ENCODE measurements around the gene TIGD7.

Gene TIGD7

DNA sequence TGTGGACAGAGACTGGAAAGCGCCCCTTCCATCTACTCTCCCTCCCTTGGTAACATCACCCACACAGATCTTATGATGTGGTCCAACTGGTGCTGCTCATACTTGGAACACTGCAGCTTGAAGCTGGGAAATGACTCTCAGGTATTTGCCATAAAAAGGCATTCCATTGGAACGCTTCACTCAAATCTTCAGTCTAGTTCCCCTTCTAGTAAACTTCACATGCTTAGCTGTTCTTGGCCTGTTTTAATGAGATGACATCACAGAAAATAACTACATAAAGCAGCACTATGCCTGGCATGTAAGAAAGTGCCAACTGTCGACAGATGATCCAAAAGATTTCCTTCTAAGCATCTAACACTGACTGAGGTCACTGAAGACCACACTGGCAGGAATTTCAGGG, 12.6 kb downstream of the TIGD7 start:
- TF ChIP-seq TCF4 (CRISPR knock-in tag; IDR thresholded peaks at IDR 0.05; ENCODE audit: borderline replicate concordance) (no peak), ISL1 (CRISPR knock-in tag; IDR thresholded peaks at IDR 0.05) (no peak), BACH2 (CRISPR knock-in tag; IDR thresholded peaks at IDR 0.05; ENCODE audit: borderline replicate concordance) (no peak), ZNF70 (CRISPR knock-in tag; IDR thresholded peaks at IDR 0.05) (no peak), TOX (CRISPR knock-in tag; IDR thresholded peaks at IDR 0.05; ENCODE audit: borderline replicate concordance) (no peak), ZC3H10 (CRISPR knock-in tag; IDR thresholded peaks at IDR 0.05) (no peak), ARNTL (CRISPR knock-in tag; IDR thresholded peaks at IDR 0.05; ENCODE audit: borderline replicate concordance, low read depth) (no peak), SNAI2 (CRISPR knock-in tag; IDR thresholded peaks at IDR 0.05) (no peak), ZFP30 (CRISPR knock-in tag; IDR thresholded peaks at IDR 0.05) (no peak), GLIS3 (CRISPR knock-in tag; IDR thresholded peaks at IDR 0.05) (no peak), ZFP3 (CRISPR knock-in tag; IDR thresholded peaks at IDR 0.05) (no peak), CSDC2 (CRISPR knock-in tag; IDR thresholded peaks at IDR 0.05) (no peak), RARB (CRISPR knock-in tag; IDR thresholded peaks at IDR 0.05) (no peak), OSR1 (CRISPR knock-in tag; IDR thresholded peaks at IDR 0.05) (no peak)
- TF ChIP-seq, protein P1, sequence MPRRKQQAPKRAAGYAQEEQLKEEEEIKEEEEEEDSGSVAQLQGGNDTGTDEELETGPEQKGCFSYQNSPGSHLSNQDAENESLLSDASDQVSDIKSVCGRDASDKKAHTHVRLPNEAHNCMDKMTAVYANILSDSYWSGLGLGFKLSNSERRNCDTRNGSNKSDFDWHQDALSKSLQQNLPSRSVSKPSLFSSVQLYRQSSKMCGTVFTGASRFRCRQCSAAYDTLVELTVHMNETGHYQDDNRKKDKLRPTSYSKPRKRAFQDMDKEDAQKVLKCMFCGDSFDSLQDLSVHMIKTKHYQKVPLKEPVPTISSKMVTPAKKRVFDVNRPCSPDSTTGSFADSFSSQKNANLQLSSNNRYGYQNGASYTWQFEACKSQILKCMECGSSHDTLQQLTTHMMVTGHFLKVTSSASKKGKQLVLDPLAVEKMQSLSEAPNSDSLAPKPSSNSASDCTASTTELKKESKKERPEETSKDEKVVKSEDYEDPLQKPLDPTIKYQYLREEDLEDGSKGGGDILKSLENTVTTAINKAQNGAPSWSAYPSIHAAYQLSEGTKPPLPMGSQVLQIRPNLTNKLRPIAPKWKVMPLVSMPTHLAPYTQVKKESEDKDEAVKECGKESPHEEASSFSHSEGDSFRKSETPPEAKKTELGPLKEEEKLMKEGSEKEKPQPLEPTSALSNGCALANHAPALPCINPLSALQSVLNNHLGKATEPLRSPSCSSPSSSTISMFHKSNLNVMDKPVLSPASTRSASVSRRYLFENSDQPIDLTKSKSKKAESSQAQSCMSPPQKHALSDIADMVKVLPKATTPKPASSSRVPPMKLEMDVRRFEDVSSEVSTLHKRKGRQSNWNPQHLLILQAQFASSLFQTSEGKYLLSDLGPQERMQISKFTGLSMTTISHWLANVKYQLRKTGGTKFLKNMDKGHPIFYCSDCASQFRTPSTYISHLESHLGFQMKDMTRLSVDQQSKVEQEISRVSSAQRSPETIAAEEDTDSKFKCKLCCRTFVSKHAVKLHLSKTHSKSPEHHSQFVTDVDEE (CRISPR knock-in tag; IDR thresholded peaks at IDR 0.05), result no peak
- TF ChIP-seq, protein P2, sequence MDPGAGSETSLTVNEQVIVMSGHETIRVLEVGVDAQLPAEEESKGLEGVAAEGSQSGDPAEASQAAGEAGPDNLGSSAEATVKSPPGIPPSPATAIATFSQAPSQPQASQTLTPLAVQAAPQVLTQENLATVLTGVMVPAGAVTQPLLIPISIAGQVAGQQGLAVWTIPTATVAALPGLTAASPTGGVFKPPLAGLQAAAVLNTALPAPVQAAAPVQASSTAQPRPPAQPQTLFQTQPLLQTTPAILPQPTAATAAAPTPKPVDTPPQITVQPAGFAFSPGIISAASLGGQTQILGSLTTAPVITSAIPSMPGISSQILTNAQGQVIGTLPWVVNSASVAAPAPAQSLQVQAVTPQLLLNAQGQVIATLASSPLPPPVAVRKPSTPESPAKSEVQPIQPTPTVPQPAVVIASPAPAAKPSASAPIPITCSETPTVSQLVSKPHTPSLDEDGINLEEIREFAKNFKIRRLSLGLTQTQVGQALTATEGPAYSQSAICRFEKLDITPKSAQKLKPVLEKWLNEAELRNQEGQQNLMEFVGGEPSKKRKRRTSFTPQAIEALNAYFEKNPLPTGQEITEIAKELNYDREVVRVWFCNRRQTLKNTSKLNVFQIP (CRISPR knock-in tag; IDR thresholded peaks at IDR 0.05; ENCODE audit: borderline replicate concordance, low read depth), result no peak
- TF ChIP-seq, protein P3, sequence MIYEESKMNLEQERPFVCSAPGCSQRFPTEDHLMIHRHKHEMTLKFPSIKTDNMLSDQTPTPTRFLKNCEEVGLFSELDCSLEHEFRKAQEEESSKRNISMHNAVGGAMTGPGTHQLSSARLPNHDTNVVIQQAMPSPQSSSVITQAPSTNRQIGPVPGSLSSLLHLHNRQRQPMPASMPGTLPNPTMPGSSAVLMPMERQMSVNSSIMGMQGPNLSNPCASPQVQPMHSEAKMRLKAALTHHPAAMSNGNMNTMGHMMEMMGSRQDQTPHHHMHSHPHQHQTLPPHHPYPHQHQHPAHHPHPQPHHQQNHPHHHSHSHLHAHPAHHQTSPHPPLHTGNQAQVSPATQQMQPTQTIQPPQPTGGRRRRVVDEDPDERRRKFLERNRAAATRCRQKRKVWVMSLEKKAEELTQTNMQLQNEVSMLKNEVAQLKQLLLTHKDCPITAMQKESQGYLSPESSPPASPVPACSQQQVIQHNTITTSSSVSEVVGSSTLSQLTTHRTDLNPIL (CRISPR knock-in tag; IDR thresholded peaks at IDR 0.05; ENCODE audit: low read depth), result no peak
- no peak for ATAC-seq

DNA sequence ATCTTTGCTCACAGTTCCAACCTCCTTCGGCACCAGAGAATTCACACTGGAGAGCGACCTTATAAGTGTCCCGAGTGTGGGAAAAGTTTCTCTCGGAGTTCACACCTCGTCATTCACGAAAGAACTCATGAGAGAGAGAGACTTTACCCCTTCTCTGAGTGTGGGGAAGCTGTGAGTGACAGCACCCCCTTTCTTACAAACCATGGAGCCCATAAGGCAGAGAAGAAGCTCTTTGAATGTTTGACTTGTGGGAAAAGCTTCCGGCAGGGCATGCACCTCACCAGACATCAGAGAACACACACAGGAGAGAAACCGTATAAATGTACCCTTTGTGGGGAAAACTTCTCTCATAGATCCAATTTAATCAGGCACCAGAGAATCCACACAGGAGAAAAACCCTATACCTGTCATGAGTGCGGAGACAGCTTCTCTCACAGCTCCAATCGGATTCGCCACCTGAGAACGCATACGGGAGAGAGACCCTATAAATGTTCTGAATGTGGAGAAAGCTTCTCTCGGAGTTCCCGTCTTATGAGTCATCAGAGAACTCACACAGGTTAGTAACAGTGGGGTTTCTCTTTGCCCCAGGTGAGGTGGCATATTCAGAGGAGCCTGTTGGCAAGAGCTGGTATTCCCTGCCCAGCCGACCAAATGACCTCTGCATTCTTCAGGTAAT, 15.1 kb downstream of the TIGD7 start:
- ATAC-seq, result no peak
- no peak for TF ChIP-seq CSDC2 (CRISPR knock-in tag; IDR thresholded peaks at IDR 0.05)
- TF ChIP-seq, protein P4, sequence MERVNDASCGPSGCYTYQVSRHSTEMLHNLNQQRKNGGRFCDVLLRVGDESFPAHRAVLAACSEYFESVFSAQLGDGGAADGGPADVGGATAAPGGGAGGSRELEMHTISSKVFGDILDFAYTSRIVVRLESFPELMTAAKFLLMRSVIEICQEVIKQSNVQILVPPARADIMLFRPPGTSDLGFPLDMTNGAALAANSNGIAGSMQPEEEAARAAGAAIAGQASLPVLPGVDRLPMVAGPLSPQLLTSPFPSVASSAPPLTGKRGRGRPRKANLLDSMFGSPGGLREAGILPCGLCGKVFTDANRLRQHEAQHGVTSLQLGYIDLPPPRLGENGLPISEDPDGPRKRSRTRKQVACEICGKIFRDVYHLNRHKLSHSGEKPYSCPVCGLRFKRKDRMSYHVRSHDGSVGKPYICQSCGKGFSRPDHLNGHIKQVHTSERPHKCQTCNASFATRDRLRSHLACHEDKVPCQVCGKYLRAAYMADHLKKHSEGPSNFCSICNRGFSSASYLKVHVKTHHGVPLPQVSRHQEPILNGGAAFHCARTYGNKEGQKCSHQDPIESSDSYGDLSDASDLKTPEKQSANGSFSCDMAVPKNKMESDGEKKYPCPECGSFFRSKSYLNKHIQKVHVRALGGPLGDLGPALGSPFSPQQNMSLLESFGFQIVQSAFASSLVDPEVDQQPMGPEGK (CRISPR knock-in tag; IDR thresholded peaks at IDR 0.05; ENCODE audit: borderline replicate concordance), result no peak
- no peak for TF ChIP-seq ZNF70 (CRISPR knock-in tag; IDR thresholded peaks at IDR 0.05)
- no peak for TF ChIP-seq OSR1 (CRISPR knock-in tag; IDR thresholded peaks at IDR 0.05)
- TF ChIP-seq, protein P2 (CRISPR knock-in tag; IDR thresholded peaks at IDR 0.05; ENCODE audit: borderline replicate concordance, low read depth), result no peak
- TF ChIP-seq GLIS3 (CRISPR knock-in tag; IDR thresholded peaks at IDR 0.05), result no peak
- TF ChIP-seq TOX (CRISPR knock-in tag; IDR thresholded peaks at IDR 0.05; ENCODE audit: borderline replicate concordance), result no peak
- TF ChIP-seq, protein P5, sequence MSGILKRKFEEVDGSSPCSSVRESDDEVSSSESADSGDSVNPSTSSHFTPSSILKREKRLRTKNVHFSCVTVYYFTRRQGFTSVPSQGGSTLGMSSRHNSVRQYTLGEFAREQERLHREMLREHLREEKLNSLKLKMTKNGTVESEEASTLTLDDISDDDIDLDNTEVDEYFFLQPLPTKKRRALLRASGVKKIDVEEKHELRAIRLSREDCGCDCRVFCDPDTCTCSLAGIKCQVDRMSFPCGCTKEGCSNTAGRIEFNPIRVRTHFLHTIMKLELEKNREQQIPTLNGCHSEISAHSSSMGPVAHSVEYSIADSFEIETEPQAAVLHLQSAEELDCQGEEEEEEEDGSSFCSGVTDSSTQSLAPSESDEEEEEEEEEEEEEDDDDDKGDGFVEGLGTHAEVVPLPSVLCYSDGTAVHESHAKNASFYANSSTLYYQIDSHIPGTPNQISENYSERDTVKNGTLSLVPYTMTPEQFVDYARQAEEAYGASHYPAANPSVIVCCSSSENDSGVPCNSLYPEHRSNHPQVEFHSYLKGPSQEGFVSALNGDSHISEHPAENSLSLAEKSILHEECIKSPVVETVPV (CRISPR knock-in tag; IDR thresholded peaks at IDR 0.05), result no peak
- no peak for TF ChIP-seq BACH2 (CRISPR knock-in tag; IDR thresholded peaks at IDR 0.05; ENCODE audit: borderline replicate concordance)
- TF ChIP-seq ARNTL (CRISPR knock-in tag; IDR thresholded peaks at IDR 0.05; ENCODE audit: borderline replicate concordance, low read depth), result no peak
- TF ChIP-seq, protein P1 (CRISPR knock-in tag; IDR thresholded peaks at IDR 0.05), result no peak
- TF ChIP-seq ZC3H10 (CRISPR knock-in tag; IDR thresholded peaks at IDR 0.05), result no peak
- TF ChIP-seq ZFP3 (CRISPR knock-in tag; IDR thresholded peaks at IDR 0.05), result no peak
- no peak for TF ChIP-seq ZNF565 (CRISPR knock-in tag; conservative IDR thresholded peaks at IDR 0.05; ENCODE audit: low read depth)
- no peak for TF ChIP-seq ZNF8 (CRISPR knock-in tag; IDR thresholded peaks at IDR 0.05)
